K562 (cell line): ENCODE results near the gene PDK1. TPM values are rescaled to one million over a fixed set of nuclear protein-coding genes. Genes with fewer than 3 reads are reported as not detected.

ENCODE experiments used
- BCOR ChIP-seq: fragments of 450-650 bp; IDR thresholded peaks from 2 replicates; pipeline ENCODE4 v1.6.1; 2016
- CEBPG ChIP-seq, 3 experiments: fragments of 200-800 bp in 1 of 3; sonication (Bioruptor generic) in 1 of 3; sonication (generic) in 1 of 3; formaldehyde crosslinking in 1 of 3; IDR thresholded peaks in 2 of 3; conservative IDR thresholded peaks in 1 of 3; 2 replicates each; pipeline versions ENCODE4 v1.6.1 to v1.8.0; 2016 to 2022; ENCODE audit warnings: missing compliant biosample characterization in 2 of 3, missing genetic modification characterization in 2 of 3, mild to moderate bottlenecking in 1 of 3, missing genetic modification reagents in 1 of 3
- DMBX1 ChIP-seq: fragments of 250-450 bp; sonication (Bioruptor Pico); IDR thresholded peaks from 2 replicates; pipeline ENCODE4 v1.8.0; 2022; ENCODE audit warnings: inconsistent platforms, mild to moderate bottlenecking, moderate library complexity, borderline replicate concordance
- FOXK1 ChIP-seq: sonication (generic); formaldehyde crosslinking; IDR thresholded peaks from 2 replicates; pipeline ENCODE4 v1.8.0; 2022; ENCODE audit warnings: missing genetic modification reagents, mild to moderate bottlenecking, borderline replicate concordance
- HMGN3 ChIP-seq: IDR thresholded peaks from 2 replicates; pipeline ENCODE4 v1.6.1; 2011; ENCODE audit warnings: borderline replicate concordance, low read depth, mild to moderate bottlenecking, mixed read lengths, low read length; ENCODE audit not compliant: insufficient read length; ENCODE audit errors: extremely low read depth
- MAFK ChIP-seq: IDR thresholded peaks from 2 replicates; pipeline ENCODE4 v1.6.1; 2011; ENCODE audit warnings: low read length, improper control_type of control experiment
- MAX ChIP-seq: sonication (generic); formaldehyde crosslinking; IDR thresholded peaks from 2 replicates; pipeline ENCODE4 v1.9.0; 2022; ENCODE audit warnings: mild to moderate bottlenecking, missing genetic modification reagents
- MAZ ChIP-seq, 2 experiments: fragments of 450-650 bp in 1 of 2; sonication (generic) in 1 of 2; formaldehyde crosslinking; IDR thresholded peaks in 1 of 2; conservative IDR thresholded peaks in 1 of 2; 2 replicates each; pipeline versions ENCODE4 v1.4.0 to v1.5.0; 2020; ENCODE audit warnings: mild to moderate bottlenecking in 1 of 2, missing genetic modification reagents in 1 of 2
- MYC ChIP-seq, 2 experiments: fragments of 250-450 bp in 1 of 2; sonication (Bioruptor Pico) in 1 of 2; IDR thresholded peaks; 2 replicates each; pipeline versions ENCODE4 v1.5.1 to v1.6.1; 2012 to 2021; ENCODE audit warnings: low read depth in 2 of 2, borderline replicate concordance in 1 of 2, improper control_type of control experiment in 1 of 2, low read length in 1 of 2, mild to moderate bottlenecking in 1 of 2, moderate library complexity in 1 of 2
- NR4A1 ChIP-seq, 2 experiments: fragments of 250-450 bp in 1 of 2; fragments of 450-650 bp in 1 of 2; sonication (Bioruptor Pico) in 1 of 2; IDR thresholded peaks; 2 replicates each; pipeline versions ENCODE4 v1.4.0 to v1.6.1; 2016 to 2020; ENCODE audit warnings: mild to moderate bottlenecking in 2 of 2, missing compliant biosample characterization in 1 of 2, missing genetic modification characterization in 1 of 2, moderate library complexity in 1 of 2
- SAFB ChIP-seq: fragments of 200-400 bp; formaldehyde crosslinking; IDR thresholded peaks from 2 replicates; pipeline ENCODE4 v1.6.1; 2017; ENCODE audit warnings: low read depth, low read length, borderline replicate concordance
- THAP12 ChIP-seq: fragments of 250-450 bp; sonication (Bioruptor Pico); IDR thresholded peaks from 2 replicates; pipeline ENCODE4 v1.9.0; 2021; ENCODE audit warnings: mild to moderate bottlenecking, inconsistent platforms
- XRCC4 ChIP-seq: IDR thresholded peaks from one replicate; pipeline ENCODE4 v1.6.1; 2011; ENCODE audit not compliant: insufficient read depth, insufficient read length; ENCODE audit errors: extremely low read depth
- XRCC5 ChIP-seq: fragments of 200-400 bp; formaldehyde crosslinking; IDR thresholded peaks from 2 replicates; pipeline ENCODE4 v1.6.1; 2017; ENCODE audit warnings: low read depth, mild to moderate bottlenecking, low read length
- YBX1 ChIP-seq: fragments of 450-650 bp; IDR thresholded peaks from 2 replicates; pipeline ENCODE4 v1.7.1; 2016; ENCODE audit warnings: mild to moderate bottlenecking
- ZBTB2 ChIP-seq: fragments of 450-650 bp; IDR thresholded peaks from 2 replicates; pipeline ENCODE4 v1.6.1; 2016; ENCODE audit warnings: antibody characterized with exemption
- ZFX ChIP-seq: sonication (generic); formaldehyde crosslinking; IDR thresholded peaks from 2 replicates; pipeline ENCODE4 v1.8.0; 2022; ENCODE audit warnings: mild to moderate bottlenecking, missing genetic modification reagents, moderate library complexity
- ZNF232 ChIP-seq: sonication (generic); formaldehyde crosslinking; IDR thresholded peaks from 2 replicates; pipeline ENCODE4 v1.8.0; 2022; ENCODE audit warnings: mild to moderate bottlenecking, missing genetic modification reagents
- ZNF583 ChIP-seq: fragments of 250-450 bp; sonication (Bioruptor Pico); IDR thresholded peaks from 2 replicates; pipeline ENCODE4 v1.4.0; 2020
- polyA plus RNA-seq, 8 experiments: library from polyadenylated mRNA; depleted of rRNA in 4 of 8; stranded (reverse) in 5 of 8; unstranded in 3 of 8; fragments of >200 nt; fragmentation: Nextera tagmentation in 2 of 8; fragmentation: Illumina TruSeq in 1 of 8; extraction: Ambion mirVana in 2 of 8; extraction: Trizol in 1 of 8; gene quantifications; 2 replicates each; pipeline versions ENCODE4 v1.2.1 to v1.2.3, GENCODE V29; 2011 to 2014; ENCODE audit warnings: inconsistent platforms in 1 of 8, missing spikeins in 1 of 8
- total RNA-seq, 7 experiments: library from RNA; depleted of rRNA in 6 of 7; stranded (reverse); fragments of >200 nt in 6 of 7; fragmentation: Illumina TruSeq in 2 of 7; extraction: Trizol in 2 of 7; gene quantifications; 2 replicates each; pipeline versions ENCODE4 v1.2.1 to v1.2.3, GENCODE V29; 2011 to 2021; ENCODE audit warnings: low replicate concordance in 1 of 7
- TF ChIP-seq, protein P1 (sequence below): fragments of 450-650 bp; IDR thresholded peaks from 2 replicates; pipeline ENCODE4 v1.6.1; 2014; ENCODE audit warnings: low read depth, mild to moderate bottlenecking, moderate library complexity, borderline replicate concordance

The PDK1 gene
- total and polyA plus RNA-seq, 9 of the 15 experiments (the other 6 are each of a cell fraction or from before 2014, with no cell fraction given) = 3.5 to 176 (median 13.9) TPM

DNA sequence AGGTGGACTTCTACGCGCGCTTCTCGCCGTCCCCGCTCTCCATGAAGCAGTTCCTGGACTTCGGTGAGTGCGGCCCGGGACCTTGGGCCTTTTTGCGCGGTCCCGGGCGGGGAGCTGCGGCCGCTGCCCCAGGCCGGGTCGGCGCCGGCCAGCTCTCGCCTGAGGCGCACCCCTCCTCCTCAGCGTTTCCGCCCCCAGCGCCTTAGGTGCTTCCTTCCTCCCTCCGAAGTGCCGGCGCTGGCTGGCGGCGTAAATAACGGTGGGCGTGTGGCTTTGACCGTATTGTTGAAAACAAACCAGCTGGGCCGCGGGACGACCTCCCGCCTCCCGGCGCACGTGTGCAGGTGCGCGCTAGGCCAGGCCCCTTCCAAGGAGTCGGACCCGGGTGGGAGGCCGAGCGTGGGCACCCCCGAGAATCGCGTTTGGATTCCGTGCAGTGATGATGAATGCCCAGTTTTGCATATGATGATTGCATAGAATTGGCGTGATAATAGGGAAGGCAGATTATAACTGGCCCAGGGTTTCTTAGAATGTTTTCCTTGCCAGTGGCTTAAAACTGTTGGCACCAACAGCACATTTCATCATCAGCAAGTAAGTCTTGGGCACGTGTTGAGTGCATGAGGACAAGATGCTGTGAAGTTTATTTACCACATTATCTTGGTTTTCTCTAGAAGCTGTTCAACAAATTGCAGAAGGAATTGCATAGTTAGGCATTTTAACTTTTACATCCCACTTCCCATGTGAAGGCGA lies 569 bp downstream of the PDK1 start (continued):
- TF ChIP-seq ZBTB2 (peak; percentile 20; the same call in 1 of the 2 replicates), DMBX1 (0 out of 2 replicates have a peak, but pooled peaks have one; percentile 36), CEBPG (CRISPR knock-in tag; IDR thresholded peaks at IDR 0.05) (peak; percentile 72), CEBPG (tag; conservative IDR thresholded peaks at IDR 0.05 in 1 of 2, IDR thresholded peaks at IDR 0.05 in 1 of 2) (peak; percentile 35 to 64; a peak in 3 of 4 replicates), SAFB (0 out of 2 replicates have a peak, but pooled peaks have one; percentile 7), YBX1 (no peak), HMGN3 (peak; percentile 45), MAFK (no peak), FOXK1 (CRISPR knock-in tag) (0 out of 2 replicates have a peak, but pooled peaks have one; percentile 63), MAZ (CRISPR knock-in tag; conservative IDR thresholded peaks at IDR 0.05 in 1 of 2, IDR thresholded peaks at IDR 0.05 in 1 of 2) (peak; percentile 50 to 66; a peak in 1 of 4 replicates), XRCC4 (no peak), ZNF232 (CRISPR knock-in tag) (peak; percentile 90), MAX (CRISPR knock-in tag) (peak; percentile 93), THAP12 (no peak), XRCC5 (no peak), NR4A1 (CRISPR knock-in tag; IDR thresholded peaks at IDR 0.05) (peak; percentile 22; the same call in 1 of the 2 replicates), NR4A1 (tag; IDR thresholded peaks at IDR 0.05) (no peak; the same call in 1 of the 2 replicates), BCOR (no peak), ZFX (CRISPR knock-in tag) (peak; percentile 77), MYC (IDR thresholded peaks at IDR 0.05; ENCODE audit: low read depth, low read length) (peak; percentile 55; the same call in 1 of the 2 replicates), MYC (CRISPR knock-in tag; IDR thresholded peaks at IDR 0.05; ENCODE audit: borderline replicate concordance, low read depth) (0 out of 2 replicates have a peak, but pooled peaks have one; percentile 25), ZNF583 (0 out of 2 replicates have a peak, but pooled peaks have one; percentile 73)
- TF ChIP-seq, protein P1, sequence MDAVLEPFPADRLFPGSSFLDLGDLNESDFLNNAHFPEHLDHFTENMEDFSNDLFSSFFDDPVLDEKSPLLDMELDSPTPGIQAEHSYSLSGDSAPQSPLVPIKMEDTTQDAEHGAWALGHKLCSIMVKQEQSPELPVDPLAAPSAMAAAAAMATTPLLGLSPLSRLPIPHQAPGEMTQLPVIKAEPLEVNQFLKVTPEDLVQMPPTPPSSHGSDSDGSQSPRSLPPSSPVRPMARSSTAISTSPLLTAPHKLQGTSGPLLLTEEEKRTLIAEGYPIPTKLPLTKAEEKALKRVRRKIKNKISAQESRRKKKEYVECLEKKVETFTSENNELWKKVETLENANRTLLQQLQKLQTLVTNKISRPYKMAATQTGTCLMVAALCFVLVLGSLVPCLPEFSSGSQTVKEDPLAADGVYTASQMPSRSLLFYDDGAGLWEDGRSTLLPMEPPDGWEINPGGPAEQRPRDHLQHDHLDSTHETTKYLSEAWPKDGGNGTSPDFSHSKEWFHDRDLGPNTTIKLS = 0 out of 2 replicates have a peak, but pooled peaks have one; percentile 69
